Measurements from ENCODE around the gene ZMIZ1. TPM values are rescaled to one million over a fixed set of nuclear protein-coding genes. Genes with fewer than 3 reads are reported as not detected.
A peak's percentile ranks its signal among the peaks of the same experiment; 100 is the strongest.

ZMIZ1 gene
- total RNA-seq, 1 experiment from 2014 or later = 35.8 TPM

GRCh38 chr10:79196470-79197461 lies 128.0 kb downstream of the ZMIZ1 start:
- H3K27ac ChIP-seq (ENCODE audit: low read depth, low read length, poor library complexity, severe bottlenecking) = no peak overlapping the region
- TF ChIP-seq EZH2 (IDR thresholded peaks at IDR 0.05; ENCODE audit: borderline replicate concordance, low read depth, low read length, poor library complexity, severe bottlenecking) (no peak), CTCF (conservative IDR thresholded peaks at IDR 0.05; ENCODE audit: low read depth, low read length) (peak; percentile 94)
- intact Hi-C loops (cut with micrococcal nuclease; ENCODE audit: unreplicated experiment) = loop anchor here (5.0 to 10.0 kb wide), 4 partner anchors 222 to 984 kb away; no protein-coding TSS in a partner anchor
- ChIA-PET POLR2A (ENCODE audit: low non-redundant PET) (no interaction called here), CTCF (interaction anchor here (0.7 kb wide), 1 partner anchor 244 kb away, joined by 3 read pairs; no protein-coding TSS in a partner anchor)
- no peaks in the 10 kb centered on the region for H3K36me3 ChIP-seq (ENCODE audit: insufficient read depth, low read length, poor library complexity, severe bottlenecking)
- H3K4me1 ChIP-seq (ENCODE audit: insufficient read depth, low read length, poor library complexity, severe bottlenecking) = peaks cover 4% of the 10 kb centered on the region
- H3K27me3 ChIP-seq (replicated peaks; ENCODE audit: insufficient read depth, low read depth, low read length, poor library complexity) = no peaks in the 10 kb centered on the region
- no TSS peak for BruUV-seq (replicated peaks)
- no peaks in the 10 kb centered on the region for H3K9me3 ChIP-seq (ENCODE audit: low read depth, low read length, poor library complexity, severe bottlenecking)
- no peak overlapping the region for H3K4me3 ChIP-seq (ENCODE audit: low read depth, low read length, poor library complexity, severe bottlenecking)
- DNase-seq (ENCODE audit: low spot score) = peak; percentile 63

GRCh38 chr10:79197558-79197957 lies 128.8 kb downstream of the ZMIZ1 start:
- ChIA-PET CTCF (no interaction called here), POLR2A (ENCODE audit: low non-redundant PET) (interaction anchor here (0.7 kb wide), 1 partner anchor 33 kb away, joined by 4 read pairs; no protein-coding TSS in a partner anchor)
- H3K4me3 ChIP-seq (ENCODE audit: low read depth, low read length, poor library complexity, severe bottlenecking) = no peak overlapping the region

GRCh38 chr10:79200346-79200745 lies 131.6 kb downstream of the ZMIZ1 start:
- no peaks in the 10 kb centered on the region for H3K27me3 ChIP-seq (replicated peaks; ENCODE audit: insufficient read depth, low read depth, low read length, poor library complexity)
- ChIA-PET CTCF (no interaction called here), POLR2A (ENCODE audit: low non-redundant PET) (no interaction called here)
- H3K9me3 ChIP-seq (ENCODE audit: low read depth, low read length, poor library complexity, severe bottlenecking) = no peaks in the 10 kb centered on the region
- TF ChIP-seq EZH2 (IDR thresholded peaks at IDR 0.05; ENCODE audit: borderline replicate concordance, low read depth, low read length, poor library complexity, severe bottlenecking) (no peak), CTCF (conservative IDR thresholded peaks at IDR 0.05; ENCODE audit: low read depth, low read length) (no peak)
- no TSS peak for BruUV-seq (replicated peaks)
- H3K4me3 ChIP-seq (ENCODE audit: low read depth, low read length, poor library complexity, severe bottlenecking) = no peak overlapping the region
- H3K27ac ChIP-seq (ENCODE audit: low read depth, low read length, poor library complexity, severe bottlenecking) = no peak overlapping the region
- DNase-seq (ENCODE audit: low spot score) = no peak
- H3K36me3 ChIP-seq (ENCODE audit: insufficient read depth, low read length, poor library complexity, severe bottlenecking) = no peaks in the 10 kb centered on the region
- intact Hi-C loops (cut with micrococcal nuclease; ENCODE audit: unreplicated experiment) = no loop called here
- H3K4me1 ChIP-seq (ENCODE audit: insufficient read depth, low read length, poor library complexity, severe bottlenecking) = peaks cover 6% of the 10 kb centered on the region

More at GRCh38 chr10:79197558-79197957, 128.8 kb downstream of the ZMIZ1 start:
- TF ChIP-seq CTCF (conservative IDR thresholded peaks at IDR 0.05; ENCODE audit: low read depth, low read length) (no peak), EZH2 (IDR thresholded peaks at IDR 0.05; ENCODE audit: borderline replicate concordance, low read depth, low read length, poor library complexity, severe bottlenecking) (no peak)
- BruUV-seq (replicated peaks) = no TSS peak
- Histone ChIP-seq H3K9me3 (ENCODE audit: low read depth, low read length, poor library complexity, severe bottlenecking) (no peaks in the 10 kb centered on the region), H3K36me3 (ENCODE audit: insufficient read depth, low read length, poor library complexity, severe bottlenecking) (no peaks in the 10 kb centered on the region), H3K27ac (ENCODE audit: low read depth, low read length, poor library complexity, severe bottlenecking) (no peak overlapping the region), H3K4me1 (ENCODE audit: insufficient read depth, low read length, poor library complexity, severe bottlenecking) (peaks cover 4% of the 10 kb centered on the region), H3K27me3 (replicated peaks; ENCODE audit: insufficient read depth, low read depth, low read length, poor library complexity) (no peaks in the 10 kb centered on the region)
- DNase-seq (ENCODE audit: low spot score) = no peak
- intact Hi-C loops (cut with micrococcal nuclease; ENCODE audit: unreplicated experiment) = loop anchor here (5.0 to 10.0 kb wide), 4 partner anchors 223 to 985 kb away; no protein-coding TSS in a partner anchor
